GM19023 (cell line): Measurements from ENCODE around the gene IKZF4.
"Not testable (repeated sequence)": the region's sequence is repeated elsewhere in the genome, so short reads cannot be mapped to it uniquely, and the experiment has no call there.

ENCODE experiments used
- ATAC-seq: cut with Tn5 transposase; IDR thresholded peaks from one replicate; pipeline ENCODE4 v1.9.1; 2021; ENCODE audit warnings: mild to moderate bottlenecking, moderate library complexity; ENCODE audit not compliant: unreplicated experiment

The IKZF4 gene

GRCh38 chr12:55997535-55997859 is 23.3 kb upstream of the IKZF4 start:
- no peak for ATAC-seq

GRCh38 chr12:55999522-55999921 is 21.3 kb upstream of the IKZF4 start:
- not testable (repeated sequence) for ATAC-seq

GRCh38 chr12:55999999-56000540 is 20.8 kb upstream of the IKZF4 start:
- not testable (repeated sequence) for ATAC-seq

- ATAC-seq = no peak
Observed at GRCh38 chr12:56001487-56002100, 19.2 kb upstream of the IKZF4 start.

GRCh38 chr12:56003376-56003775 is 17.5 kb upstream of the IKZF4 start:
- not testable (repeated sequence) for ATAC-seq

- ATAC-seq = no peak
Observed at GRCh38 chr12:56004211-56004610, 16.6 kb upstream of the IKZF4 start.

DNA sequence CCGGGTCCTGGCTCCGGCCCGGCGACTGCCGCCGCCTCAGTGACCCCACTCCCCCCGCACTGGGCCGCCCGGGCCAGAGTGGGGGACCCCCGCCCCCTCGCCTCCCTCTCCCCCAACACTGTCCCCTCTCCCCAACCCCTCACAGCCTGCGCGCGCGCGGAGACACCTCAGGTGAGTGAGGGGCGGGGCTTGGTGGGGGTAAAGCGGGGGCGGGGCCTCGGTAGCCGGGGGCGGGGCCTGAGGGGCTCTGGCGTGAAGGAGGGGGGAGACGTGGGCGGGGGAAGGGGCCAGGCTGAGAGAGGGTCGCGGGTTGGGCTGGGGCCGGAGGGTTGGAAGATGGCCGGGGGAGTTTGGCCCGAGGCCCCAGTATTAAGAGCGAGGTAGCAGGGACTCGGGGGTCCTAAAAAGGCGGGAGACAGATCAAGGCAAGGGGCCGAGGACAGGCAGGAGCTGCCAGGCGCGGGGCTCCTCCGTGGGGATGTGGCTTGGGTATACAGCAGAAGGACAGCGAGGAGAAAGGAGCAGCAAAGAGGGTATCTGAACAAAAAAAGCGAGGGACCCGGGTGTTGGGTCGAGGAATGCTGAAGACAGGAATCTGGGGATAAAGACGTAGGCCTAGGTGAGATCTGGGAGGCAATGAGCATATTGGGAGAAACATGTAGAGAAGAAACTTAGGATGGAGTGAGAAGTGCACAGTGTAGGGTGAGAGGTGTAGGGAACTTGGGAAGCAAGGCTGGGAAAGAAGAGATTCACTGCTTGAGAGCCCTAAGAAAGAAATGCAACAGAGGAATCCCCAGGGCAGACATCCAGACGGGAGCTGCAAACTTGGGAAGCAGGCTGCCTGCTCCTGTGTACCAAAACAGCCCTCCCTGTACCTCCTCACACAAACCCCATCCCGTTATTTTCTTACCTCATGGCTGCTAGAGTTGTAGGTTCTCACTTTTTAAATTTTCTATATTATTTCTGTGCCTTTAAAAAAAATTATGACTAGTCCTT is 13.0 kb upstream of the IKZF4 start:
- ATAC-seq = peak; percentile 67

DNA sequence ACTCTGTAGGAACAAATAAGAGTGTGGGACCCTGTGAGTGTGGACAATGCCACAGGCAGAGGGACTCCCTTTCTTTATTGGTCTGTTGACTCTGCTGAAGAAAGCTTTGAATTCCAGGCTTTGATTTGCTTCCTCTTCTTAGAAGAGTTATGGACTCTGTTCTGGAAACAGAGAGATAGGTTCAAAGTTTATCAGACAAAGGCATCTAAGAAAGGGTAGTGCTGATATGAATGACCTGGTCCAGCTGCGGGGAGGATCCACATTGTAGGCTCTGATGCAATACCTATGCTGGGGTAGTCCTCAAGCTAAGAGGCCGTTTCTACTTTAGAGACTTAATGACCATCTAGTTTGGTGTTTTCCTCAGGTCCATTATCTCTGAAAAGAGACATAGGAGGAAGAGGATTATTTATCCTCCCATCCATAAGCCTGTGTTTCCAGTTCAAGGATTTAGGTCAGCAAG is 10.7 kb upstream of the IKZF4 start:
- no peak for ATAC-seq

- no peak for ATAC-seq
Observed at GRCh38 chr12:56011509-56012090, 9.2 kb upstream of the IKZF4 start.

GRCh38 chr12:56013482-56013881 is 7.4 kb upstream of the IKZF4 start:
- ATAC-seq = no peak

GRCh38 chr12:56014205-56014604 is 6.6 kb upstream of the IKZF4 start:
- ATAC-seq = no peak

DNA sequence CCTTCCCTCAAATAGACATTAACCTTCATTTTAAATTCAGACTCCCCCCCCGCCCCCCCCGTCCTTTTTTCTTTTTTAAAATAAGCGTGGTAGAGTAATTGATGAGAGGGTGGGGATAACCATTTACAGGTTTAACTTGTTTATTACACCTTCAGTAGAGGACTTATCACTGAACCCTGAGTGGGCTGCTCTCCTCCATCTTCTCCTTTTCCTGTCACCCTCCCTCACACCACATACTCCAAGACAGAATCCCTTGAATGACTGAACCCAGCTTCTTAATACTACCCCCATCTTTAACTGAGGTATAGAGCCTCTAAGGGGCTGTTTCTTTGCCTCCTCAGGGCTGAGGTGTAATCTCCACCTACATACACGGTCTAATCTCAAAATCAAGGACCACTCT is 3.7 kb upstream of the IKZF4 start:
- ATAC-seq = no peak

GRCh38 chr12:56018356-56018755 is 2.5 kb upstream of the IKZF4 start:
- ATAC-seq = no peak

DNA sequence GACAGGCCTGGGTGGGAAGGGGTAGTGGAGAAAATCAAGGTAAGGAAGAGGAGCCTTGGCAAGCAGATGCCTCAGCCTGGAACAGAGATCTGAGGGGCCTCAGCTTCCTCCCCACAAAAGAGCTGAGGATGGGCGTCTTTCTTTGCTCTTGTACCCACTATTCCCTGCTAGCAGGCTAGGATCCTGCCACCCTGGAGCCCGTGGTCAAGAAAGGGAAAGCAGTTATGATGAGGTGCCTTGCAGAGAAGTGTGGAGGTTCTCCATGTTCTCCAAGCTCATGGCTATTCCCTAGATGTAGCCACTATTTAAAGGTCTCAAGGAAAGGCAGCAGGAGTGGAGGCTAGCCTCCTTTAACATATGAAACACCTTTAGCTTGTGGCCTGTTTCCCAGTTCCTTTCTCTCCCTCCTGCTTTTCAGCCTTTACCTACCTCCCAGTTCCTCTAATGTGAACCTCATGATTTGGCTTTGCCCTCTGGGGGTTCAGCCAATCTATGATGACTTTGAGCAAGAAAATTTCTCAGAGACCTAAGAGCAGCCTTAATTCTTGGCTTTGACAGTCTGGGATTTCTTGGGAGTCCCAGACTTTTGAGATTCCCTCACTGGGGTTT is 1.1 kb downstream of the IKZF4 start:
- no peak for ATAC-seq

- no peak for ATAC-seq
Observed at GRCh38 chr12:56028511-56029165, 7.8 kb downstream of the IKZF4 start.

- no peak for ATAC-seq
Observed at GRCh38 chr12:56029166-56029519, 8.3 kb downstream of the IKZF4 start.

GRCh38 chr12:56029666-56030293 is 8.9 kb downstream of the IKZF4 start:
- no peak for ATAC-seq

GRCh38 chr12:56031987-56032386 is 11.1 kb downstream of the IKZF4 start:
- ATAC-seq = no peak

- no peak for ATAC-seq
Observed at GRCh38 chr12:56034586-56035332, 13.9 kb downstream of the IKZF4 start.

DNA sequence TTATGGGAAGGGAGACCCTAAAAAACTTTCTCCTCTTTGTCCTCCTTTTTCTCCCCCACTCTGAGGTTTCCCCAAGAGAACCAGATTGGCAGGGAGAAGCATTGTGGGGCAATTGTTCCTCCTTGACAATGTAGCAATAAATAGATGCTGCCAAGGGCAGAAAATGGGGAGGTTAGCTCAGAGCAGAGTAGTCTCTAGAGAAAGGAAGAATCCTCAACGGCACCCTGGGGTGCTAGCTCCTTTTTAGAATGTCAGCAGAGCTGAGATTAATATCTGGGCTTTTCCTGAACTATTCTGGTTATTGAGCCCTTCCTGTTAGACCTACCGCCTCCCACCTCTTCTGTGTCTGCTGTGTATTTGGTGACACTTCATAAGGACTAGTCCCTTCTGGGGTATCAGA is 16.3 kb downstream of the IKZF4 start:
- no peak for ATAC-seq
